GM20000 (cell line): ENCODE data around the gene PHLPP1.

Source experiments
- DNase-seq: peaks from one replicate; pipeline ENCODE4 v3.0.0; 2012; ENCODE audit warnings: low spot score
- TF ChIP-seq, protein P1 (sequence below): IDR thresholded peaks from 2 replicates; pipeline ENCODE4 v1.5.1; 2012; ENCODE audit warnings: mild to moderate bottlenecking, control low read depth; ENCODE audit errors: extremely low read depth, missing control alignments

PHLPP1 gene

DNA sequence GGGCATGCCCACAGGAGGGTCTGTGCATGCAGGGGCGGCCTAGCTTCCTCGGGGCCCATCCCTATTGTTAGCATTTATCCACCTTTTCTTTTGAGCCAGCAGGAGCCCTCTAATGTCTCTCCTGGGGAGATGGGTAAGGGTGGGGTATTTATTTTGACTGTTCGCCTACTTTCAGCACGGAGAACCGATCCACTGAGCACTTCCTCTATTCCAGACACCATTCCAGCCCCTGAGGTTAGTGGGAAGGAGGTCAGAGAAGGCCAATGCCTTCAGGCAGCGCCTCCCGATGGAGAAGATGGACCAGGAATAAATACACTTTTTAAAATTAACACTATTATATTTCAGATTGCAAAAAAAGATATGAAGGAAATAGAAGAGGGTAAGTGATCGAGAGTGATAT, 276.0 kb downstream of the PHLPP1 start:
- TF ChIP-seq, protein P1, sequence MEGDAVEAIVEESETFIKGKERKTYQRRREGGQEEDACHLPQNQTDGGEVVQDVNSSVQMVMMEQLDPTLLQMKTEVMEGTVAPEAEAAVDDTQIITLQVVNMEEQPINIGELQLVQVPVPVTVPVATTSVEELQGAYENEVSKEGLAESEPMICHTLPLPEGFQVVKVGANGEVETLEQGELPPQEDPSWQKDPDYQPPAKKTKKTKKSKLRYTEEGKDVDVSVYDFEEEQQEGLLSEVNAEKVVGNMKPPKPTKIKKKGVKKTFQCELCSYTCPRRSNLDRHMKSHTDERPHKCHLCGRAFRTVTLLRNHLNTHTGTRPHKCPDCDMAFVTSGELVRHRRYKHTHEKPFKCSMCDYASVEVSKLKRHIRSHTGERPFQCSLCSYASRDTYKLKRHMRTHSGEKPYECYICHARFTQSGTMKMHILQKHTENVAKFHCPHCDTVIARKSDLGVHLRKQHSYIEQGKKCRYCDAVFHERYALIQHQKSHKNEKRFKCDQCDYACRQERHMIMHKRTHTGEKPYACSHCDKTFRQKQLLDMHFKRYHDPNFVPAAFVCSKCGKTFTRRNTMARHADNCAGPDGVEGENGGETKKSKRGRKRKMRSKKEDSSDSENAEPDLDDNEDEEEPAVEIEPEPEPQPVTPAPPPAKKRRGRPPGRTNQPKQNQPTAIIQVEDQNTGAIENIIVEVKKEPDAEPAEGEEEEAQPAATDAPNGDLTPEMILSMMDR = no peak
- no peak for DNase-seq

DNA sequence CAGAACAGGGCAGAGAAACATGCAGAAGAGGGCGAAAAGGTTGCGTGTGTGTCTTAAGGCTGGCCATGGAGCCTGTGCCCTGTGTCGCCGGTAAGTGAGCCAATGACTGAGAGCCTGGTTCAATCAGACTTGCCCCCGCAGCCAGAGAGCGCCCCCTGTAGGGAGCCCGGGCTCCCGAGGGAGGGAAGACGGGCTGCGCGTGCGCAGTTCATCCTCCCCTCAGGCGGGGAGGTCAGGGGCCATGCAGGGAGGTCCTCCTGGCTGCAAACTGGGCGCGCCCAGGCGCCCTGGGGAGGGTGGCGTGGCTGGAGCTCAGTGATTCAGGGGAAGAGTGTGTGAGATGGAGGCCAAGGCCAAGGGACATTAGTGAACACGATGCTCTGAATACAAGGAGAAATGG, 276.6 kb downstream of the PHLPP1 start:
- TF ChIP-seq, protein P1 = no peak
- no peak for DNase-seq

DNA sequence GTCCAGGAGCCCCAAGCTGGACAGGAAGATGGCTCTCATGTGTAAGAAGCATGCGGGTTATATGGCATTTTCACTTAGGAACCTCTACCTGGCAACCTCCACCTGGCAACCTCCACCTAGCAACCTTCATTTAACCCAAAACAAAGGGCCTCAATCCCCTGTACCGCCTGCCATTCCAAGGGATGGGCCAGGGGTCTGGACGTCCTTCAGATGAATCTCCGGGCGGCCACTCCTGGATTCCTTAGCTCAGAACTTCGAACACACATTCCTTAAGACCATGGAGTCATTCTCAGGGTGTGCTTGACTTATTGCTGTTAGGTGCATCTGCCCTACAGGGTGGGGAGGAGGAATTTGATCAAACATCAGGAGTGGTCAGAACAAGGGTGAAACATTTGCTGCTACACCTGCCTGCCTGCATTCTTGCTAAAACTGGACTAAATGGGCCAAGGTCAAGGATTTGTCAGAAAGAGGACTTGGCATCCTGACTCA, 277.6 kb downstream of the PHLPP1 start:
- no peak for DNase-seq
- TF ChIP-seq, protein P1 = no peak

DNA sequence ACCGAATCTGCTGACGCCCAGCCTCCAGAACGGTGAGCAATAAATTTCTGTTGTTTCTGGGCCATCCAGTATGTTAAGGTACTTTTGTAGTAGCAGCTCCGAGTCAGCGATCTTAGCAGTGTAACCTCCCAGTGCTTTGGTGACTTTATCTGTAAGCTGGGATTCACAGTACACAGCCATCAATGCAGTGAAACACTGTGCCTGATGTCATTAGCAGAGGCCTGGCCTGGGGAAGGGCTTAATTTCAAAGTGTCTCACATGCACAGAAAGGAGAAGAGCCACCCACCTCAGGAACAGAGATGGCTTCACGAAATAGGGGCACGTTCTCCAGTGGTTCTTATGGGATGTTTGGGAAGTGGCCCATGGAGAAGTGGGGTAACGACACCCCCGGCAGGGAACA, 281.2 kb downstream of the PHLPP1 start:
- DNase-seq = no peak
- TF ChIP-seq, protein P1 = no peak

DNA sequence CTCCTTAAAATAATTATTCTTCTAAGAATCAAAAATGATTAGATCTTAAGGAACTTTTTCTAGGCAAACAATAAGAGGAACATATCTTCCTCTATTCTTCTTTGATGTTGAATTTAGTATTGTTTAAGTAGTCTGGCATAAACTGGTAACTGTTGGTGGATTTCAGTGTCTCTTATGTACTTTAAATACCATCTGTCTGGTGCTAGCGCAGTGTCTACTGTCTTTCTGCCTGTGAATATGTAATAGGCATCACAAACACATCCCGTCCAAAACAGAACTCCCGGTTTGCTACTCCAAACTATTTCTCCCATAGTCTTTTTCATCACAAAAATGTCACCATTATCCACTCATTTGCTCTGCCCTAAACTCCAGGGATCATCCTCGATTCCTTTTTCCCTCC, 281.7 kb downstream of the PHLPP1 start:
- TF ChIP-seq, protein P1 = no peak

DNA sequence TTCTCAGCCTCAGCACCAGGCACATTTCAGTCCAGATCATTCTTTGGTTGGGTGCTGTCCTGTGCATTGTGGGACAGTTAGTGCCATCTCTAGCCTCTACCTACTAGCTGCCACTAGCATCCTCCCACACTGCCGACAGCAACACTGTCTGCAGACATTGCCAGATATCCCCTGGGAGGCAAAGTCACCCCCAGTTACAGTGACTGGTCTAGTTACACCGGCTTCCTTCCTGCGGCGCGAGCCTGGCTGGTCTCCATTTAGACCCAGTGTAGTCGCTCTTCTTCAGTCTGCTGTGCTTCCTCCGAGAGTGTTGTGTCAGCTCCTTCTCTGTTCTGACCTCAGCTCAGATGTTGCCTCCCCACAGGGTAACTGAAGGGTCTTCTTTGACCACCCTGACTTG, 283.1 kb downstream of the PHLPP1 start:
- TF ChIP-seq, protein P1 = no peak
- no peak for DNase-seq

More for the DNA sequence above, 281.7 kb downstream of the PHLPP1 start:
- no peak for DNase-seq

DNA sequence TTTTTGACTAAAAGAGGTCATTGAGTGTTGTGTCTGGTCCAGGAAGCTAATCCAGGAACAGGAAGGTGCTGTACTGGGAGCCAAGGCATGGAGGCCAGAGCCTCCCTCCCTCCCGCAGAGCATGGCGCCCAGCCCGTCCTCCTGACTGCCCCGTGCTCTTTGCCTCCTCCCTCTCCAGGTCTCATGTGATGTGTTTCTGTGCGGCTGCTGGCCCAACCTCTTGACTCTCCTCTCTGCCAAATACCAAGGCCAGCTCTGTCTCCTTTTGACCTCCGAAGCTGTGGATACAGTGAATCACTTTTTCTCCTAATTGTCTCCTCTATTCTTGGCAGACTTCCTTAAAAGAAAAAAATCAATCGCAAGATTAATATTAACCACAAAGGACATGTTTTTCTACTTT, 284.1 kb downstream of the PHLPP1 start:
- DNase-seq = no peak
- TF ChIP-seq, protein P1 = no peak
